ENCODE results near the gene EN1. TPM values are rescaled to one million over a fixed set of nuclear protein-coding genes. Genes with fewer than 3 reads are reported as not detected.
A peak's percentile ranks its signal among the peaks of the same experiment; 100 is the strongest.

Gene EN1
- total and polyA plus RNA-seq, 2 of the 4 experiments (the other 2 are of a cell fraction) = not detected

- Histone ChIP-seq H2BK15ac (ENCODE audit: low read depth, low read length) (no peak overlapping the region), H3K9me1 (ENCODE audit: insufficient read depth, low read length) (no peaks in the 10 kb centered on the region), H3K23ac (ENCODE audit: low read depth, low read length) (no peak overlapping the region), H3K27me3 (ENCODE audit: control insufficient read depth, insufficient read depth, low read length) (peaks cover 90% of the 10 kb centered on the region), H3K4me3 (ENCODE audit: insufficient read depth, low read depth, low read length) (peak overlapping the region; percentile 21; the same call in 1 of the 2 replicates), H3K4me2 (ENCODE audit: low read depth, low read length) (peak overlapping the region; percentile 10; the same call in 1 of the 2 replicates), H3K4ac (ENCODE audit: low read depth, low read length) (no peak overlapping the region), H3K18ac (ENCODE audit: low read depth, low read length) (no peak overlapping the region), H4K5ac (ENCODE audit: low read depth, low read length) (no peak overlapping the region), H2BK20ac (ENCODE audit: low read depth, low read length) (no peak overlapping the region), H3K56ac (ENCODE audit: extremely low read depth, insufficient read depth, low read length) (no peak overlapping the region), H3K9me3 (ENCODE audit: control insufficient read depth, insufficient read depth, low read length) (no peaks in the 10 kb centered on the region), H4K8ac (ENCODE audit: low read depth in 2 of 2, low read length in 2 of 2) (no peak overlapping the region), H2BK5ac (ENCODE audit: low read depth, low read length, poor library complexity, severe bottlenecking) (no peak overlapping the region), H2BK120ac (ENCODE audit: low read depth, low read length) (no peak overlapping the region), H3K9ac (ENCODE audit: low read depth, low read length) (no peak overlapping the region), H2AK5ac (ENCODE audit: low read depth, low read length) (no peak overlapping the region), H3K4me1 (ENCODE audit: control insufficient read depth, insufficient read depth, low read length) (no peaks in the 10 kb centered on the region), H3K79me1 (ENCODE audit: low read depth in 1 of 2, low read length in 2 of 2) (no peaks in the 10 kb centered on the region), H3K14ac (replicated peaks; ENCODE audit: low read depth, low read length) (no peak overlapping the region), H3K36me3 (ENCODE audit: control insufficient read depth, insufficient read depth, low read length) (no peaks in the 10 kb centered on the region), H4K91ac (ENCODE audit: insufficient read depth, low read depth, low read length) (no peak overlapping the region), H3K27ac (ENCODE audit: insufficient read depth, low read length) (no peak overlapping the region), H2AFZ (replicated peaks; ENCODE audit: low read length, poor library complexity) (peak overlapping the region; percentile 56), H2AK9ac (replicated peaks; ENCODE audit: low read depth, low read length, poor library complexity) (no peak overlapping the region), H4K20me1 (ENCODE audit: insufficient read depth, low read length) (no peaks in the 10 kb centered on the region)
- in situ Hi-C loops (cut with MboI; ENCODE audit: low sequenced_read_pairs) (no loop called here), dilution Hi-C loops (cut with HindIII; ENCODE audit: low sequenced_read_pairs, unreplicated experiment) (no loop called here), intact Hi-C loops (cut with micrococcal nuclease) (no loop called here)
- no peak for TF ChIP-seq POLR2A (IDR thresholded peaks at IDR 0.05; ENCODE audit: low read depth, low read length)
- TF ChIP-seq MAZ (IDR thresholded peaks at IDR 0.05; ENCODE audit: borderline replicate concordance, low read depth, low read length) = no peak
- no peak for TF ChIP-seq FOS (IDR thresholded peaks at IDR 0.05; ENCODE audit: low read depth, low read length)
- TF ChIP-seq RFX5 (IDR thresholded peaks at IDR 0.05; ENCODE audit: low read depth, low read length) = no peak
- no peak for TF ChIP-seq BHLHE40 (IDR thresholded peaks at IDR 0.05; ENCODE audit: low read depth, low read length)
- TF ChIP-seq RAD21 (IDR thresholded peaks at IDR 0.05; ENCODE audit: low read length) = no peak
- no TSS peak for BruUV-seq (replicated peaks)
- 2% methylated on average over 24 of the region's 53 CpGs; no CpG with 5 or more reads in 1 of the 2 experiments for WGBS, 2 experiments (ENCODE audit: extremely low coverage in 2 of 2, insufficient read length in 1 of 2)
- DNase-seq = no peak
- POLR2A ChIA-PET (ENCODE audit: unreplicated experiment) = no interaction called here
- CTCF ChIA-PET = no interaction called here
- no peak for ATAC-seq (ENCODE audit: low read depth)
Observed at GRCh38 chr2:118835746-118836410, 11.6 kb downstream of the EN1 start.

All from IMR-90 (cell line).